Measurements from ENCODE around the gene MLH1.
"Not testable (repeated sequence)": the region's sequence is repeated elsewhere in the genome, so short reads cannot be mapped to it uniquely, and the experiment has no call there.

MLH1 gene

DNA sequence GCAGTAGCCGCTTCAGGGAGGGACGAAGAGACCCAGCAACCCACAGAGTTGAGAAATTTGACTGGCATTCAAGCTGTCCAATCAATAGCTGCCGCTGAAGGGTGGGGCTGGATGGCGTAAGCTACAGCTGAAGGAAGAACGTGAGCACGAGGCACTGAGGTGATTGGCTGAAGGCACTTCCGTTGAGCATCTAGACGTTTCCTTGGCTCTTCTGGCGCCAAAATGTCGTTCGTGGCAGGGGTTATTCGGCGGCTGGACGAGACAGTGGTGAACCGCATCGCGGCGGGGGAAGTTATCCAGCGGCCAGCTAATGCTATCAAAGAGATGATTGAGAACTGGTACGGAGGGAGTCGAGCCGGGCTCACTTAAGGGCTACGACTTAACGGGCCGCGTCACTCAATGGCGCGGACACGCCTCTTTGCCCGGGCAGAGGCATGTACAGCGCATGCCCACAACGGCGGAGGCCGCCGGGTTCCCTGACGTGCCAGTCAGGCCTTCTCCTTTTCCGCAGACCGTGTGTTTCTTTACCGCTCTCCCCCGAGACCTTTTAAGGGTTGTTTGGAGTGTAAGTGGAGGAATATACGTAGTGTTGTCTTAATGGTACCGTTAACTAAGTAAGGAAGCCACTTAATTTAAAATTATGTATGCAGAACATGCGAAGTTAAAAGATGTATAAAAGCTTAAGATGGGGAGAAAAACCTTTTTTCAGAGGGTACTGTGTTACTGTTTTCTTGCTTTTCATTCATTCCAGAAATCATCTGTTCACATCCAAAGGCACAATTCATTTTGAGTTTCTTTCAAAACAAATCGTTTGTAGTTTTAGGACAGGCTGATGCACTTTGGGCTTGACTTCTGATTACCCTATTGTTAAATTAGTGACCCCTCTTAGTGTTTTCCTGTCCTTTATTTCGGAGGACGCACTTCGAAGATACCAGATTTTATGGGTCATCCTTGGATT lies at the start of gene MLH1:
TSS of gene MLH1 (plus strand) at position 193 of the 958 bp plus-strand sequence. CDS start at position 223, 30 bp downstream.
- no peak for DNase-seq

DNA sequence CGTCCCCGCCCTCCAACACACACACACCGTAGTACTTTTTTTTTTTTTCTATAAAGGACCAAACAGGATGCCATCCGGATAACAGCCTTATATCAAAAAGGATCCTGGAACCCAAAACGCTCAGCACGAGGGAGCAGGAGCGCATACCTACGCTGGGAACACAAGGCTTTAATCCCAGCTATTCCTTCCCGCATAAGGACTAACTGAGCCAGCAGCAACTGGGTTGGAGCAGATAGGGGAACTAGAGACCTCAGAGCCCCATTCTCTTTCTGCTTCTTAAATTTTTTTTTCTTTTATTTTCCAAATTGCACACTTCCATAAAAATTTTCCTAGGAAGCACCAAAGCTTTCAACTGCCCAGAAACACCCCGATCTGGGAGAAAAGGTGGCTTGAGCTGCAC lies 49.7 kb upstream of the MLH1 start:
- DNase-seq, result no peak

GRCh38 chr3:36944012-36944640 lies 49.2 kb upstream of the MLH1 start:
- DNase-seq, result peak; percentile 23

- DNase-seq, result peak; percentile 61
These were observed 48.6 kb upstream of the MLH1 start, which contains the start of gene TRANK1 for GRCh38 chr3:36944641-36945270. Gene TRANK1 (minus strand): TSS chr3:36945054. CDS start chr3:36944809, 245 bp downstream.

DNA sequence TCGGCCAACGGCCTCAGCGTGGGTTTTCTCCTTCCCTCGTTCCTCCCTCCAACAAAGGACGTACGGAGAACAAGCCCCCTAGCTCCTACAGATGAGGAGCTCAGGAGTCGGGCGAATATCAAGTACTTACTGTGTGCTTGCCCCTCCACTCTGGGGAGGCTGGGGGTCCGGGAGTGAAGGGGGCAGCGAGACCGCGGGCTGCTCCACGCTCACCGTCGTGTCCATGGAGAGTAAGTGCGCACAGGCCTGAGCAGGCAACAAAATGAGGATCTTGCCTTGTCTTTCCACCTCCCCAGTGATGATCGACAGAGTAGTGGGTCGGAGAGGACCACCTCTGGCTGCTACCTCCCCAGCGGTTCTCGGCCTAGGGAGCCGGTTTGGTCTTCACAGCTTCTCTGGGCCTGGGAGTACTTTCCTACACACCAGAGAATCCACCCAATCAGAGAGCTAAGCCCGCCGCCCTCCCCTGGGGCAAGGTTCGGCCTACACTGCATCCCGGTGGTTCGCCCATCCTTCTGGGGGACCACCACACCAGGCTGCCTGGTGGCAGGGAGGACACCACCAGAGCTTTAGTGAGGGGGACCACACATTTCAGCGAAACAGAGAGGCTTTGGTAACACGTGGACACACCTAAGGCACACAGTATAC lies 47.9 kb upstream of the MLH1 start:
- no peak for DNase-seq

- not testable (repeated sequence) for DNase-seq
These were observed 45.5 kb upstream of the MLH1 start for GRCh38 chr3:36947814-36948213.

- no peak for DNase-seq
These were observed 38.7 kb upstream of the MLH1 start for GRCh38 chr3:36954452-36955134.

GRCh38 chr3:36956155-36956554 lies 37.2 kb upstream of the MLH1 start:
- DNase-seq, result no peak

GRCh38 chr3:36957063-36957462 lies 36.3 kb upstream of the MLH1 start:
- DNase-seq, result no peak

GRCh38 chr3:36957862-36958686 lies 35.2 kb upstream of the MLH1 start:
- DNase-seq, result no peak

- no peak for DNase-seq
These were observed 33.5 kb upstream of the MLH1 start for GRCh38 chr3:36959821-36960220.

GRCh38 chr3:36960502-36960901 lies 32.8 kb upstream of the MLH1 start:
- DNase-seq, result no peak

DNA sequence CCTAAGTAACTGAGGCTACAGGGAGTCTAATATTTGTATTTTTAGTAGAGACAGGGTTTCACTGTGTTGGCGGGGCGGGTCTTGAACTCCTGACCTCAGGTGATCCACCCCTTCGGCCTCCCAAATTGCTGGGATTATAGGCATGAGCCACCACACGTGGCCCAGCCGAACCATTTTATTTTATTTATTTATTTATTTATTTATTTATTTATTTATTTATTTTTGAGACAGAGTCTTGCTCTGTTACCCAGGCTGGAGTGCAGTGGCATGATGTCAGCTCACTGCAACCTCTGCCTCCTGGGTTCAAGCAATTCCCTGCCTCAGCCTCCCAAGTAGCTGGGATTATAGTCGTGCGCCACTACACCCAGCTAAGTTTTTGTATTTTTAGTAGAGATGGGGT lies 30.3 kb upstream of the MLH1 start:
- DNase-seq, result not testable (repeated sequence)

DNA sequence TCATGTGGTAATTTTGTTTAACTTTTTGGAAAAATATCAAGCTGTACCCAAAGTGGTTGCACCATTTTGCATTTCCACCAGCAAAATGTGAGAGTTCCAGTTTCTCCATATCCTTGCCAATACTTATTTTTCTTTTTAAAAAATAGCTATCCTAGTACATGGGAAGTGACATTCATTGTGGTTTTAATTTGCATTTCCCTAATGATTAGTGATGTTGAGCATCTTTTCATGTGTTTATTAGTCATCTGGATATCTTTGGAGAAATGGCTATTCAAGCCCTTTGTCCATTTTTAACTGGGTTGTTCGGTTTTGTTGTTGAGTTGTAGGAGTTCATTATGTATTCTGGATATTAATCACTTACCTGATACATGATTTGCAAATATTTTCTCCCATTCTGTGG lies 29.0 kb upstream of the MLH1 start:
- no peak for DNase-seq

- DNase-seq, result no peak
These were observed 28.5 kb upstream of the MLH1 start for GRCh38 chr3:36964817-36965216.

DNA sequence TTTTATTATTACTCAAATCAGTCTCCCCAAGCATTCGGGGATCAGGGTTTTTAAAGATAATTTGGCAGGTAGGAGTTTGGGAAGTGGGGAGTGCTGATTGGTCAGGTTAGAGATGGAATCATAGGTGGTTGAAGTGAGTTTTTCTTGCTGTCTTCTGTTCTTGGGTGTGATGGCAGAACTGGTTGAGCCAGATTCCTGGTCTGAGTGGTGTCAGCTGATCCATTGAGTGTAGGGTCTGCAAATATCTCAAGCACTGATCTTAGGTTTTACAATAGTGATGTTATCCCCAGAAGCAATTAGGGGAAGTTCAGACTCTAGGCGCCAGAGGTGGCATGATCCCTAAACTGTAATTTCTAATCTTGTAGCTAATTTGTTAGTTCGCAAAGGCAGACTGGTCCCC lies 27.9 kb upstream of the MLH1 start:
- peak; percentile 83 for DNase-seq

- DNase-seq, result no peak
These were observed 24.2 kb upstream of the MLH1 start for GRCh38 chr3:36969085-36969484.

DNA sequence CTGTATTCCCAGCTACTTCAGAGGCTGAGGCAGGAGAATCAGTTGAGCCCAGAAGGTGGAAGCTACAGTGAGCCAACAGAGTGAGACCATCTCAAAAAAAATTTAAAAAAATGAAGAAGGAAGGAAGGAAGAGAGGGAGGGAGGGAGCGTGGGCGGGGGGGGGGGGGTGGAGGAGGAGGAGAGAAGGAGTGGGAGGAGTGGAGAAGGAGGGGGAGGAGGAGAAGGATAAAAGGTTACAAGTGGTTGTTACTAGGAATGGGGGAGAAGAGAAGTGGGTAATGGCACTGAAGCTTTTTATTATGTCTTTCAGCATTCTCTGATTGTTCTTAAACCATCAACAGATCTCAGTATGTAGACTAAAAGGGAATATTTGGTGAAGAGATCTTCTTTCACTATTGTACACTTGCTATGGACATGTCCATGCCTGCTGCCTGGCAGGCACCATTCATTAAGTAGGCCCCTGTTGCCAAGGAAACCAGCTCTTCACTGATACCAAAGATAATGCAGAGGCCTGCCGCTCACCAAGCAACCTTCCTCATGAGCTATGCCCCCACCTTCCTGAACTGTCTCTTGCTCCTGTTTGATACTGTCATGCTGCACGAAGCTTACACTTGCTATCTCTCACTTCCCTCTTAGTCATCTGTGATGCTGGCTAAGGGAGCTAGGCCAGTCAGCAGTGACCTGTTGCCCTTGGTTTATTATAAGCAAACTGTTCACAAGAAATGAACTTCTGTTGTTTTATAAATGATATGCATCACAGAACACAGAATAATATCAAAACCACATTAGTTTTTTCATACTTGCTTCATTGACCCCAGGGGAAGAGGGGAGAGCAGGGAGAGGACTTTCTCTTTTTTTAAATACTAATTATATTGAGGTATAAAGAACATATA lies 23.5 kb upstream of the MLH1 start:
- DNase-seq, result peak; percentile 93

DNA sequence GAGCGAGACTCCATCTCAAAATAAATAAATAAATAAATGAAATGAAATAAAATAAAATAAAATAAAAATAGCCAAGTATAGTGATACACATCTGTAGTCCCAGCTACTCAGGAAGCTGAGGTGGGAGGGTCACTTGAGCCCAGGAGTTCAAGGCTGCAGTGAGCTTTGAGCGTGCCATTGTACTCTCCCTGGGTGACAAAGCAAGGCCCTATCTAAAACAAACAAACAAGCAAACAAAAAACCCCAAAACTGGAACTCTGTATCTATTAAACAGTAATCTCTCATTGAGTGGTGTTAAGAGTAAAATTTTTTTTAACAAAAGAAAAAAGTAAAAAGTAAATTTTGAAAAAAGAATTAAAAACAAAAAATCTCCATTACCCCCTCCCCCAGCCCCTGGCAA lies 21.2 kb upstream of the MLH1 start:
- DNase-seq, result no peak

DNA sequence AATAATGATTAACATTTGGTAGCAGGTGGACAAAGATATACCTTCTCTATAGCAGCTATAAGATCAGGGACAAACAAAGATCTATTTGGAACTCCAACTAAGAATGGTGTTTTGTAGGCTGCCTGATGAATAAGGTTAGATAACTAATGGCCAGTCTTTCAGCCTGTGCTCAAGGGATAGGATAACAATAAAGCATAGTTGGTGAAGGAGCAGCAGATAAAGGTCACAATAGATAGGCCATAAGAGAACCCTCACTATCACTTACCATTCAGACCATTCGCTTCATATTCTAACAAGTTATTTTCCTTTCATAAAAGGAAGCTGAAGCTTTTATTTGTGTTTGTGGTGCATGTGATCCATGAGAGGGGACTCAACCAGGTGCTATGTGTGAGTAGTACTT lies 20.2 kb upstream of the MLH1 start:
- DNase-seq, result no peak
